GM18867 (cell line): ENCODE data around the gene TNS1.
"Not testable (repeated sequence)": the region's sequence is repeated elsewhere in the genome, so short reads cannot be mapped to it uniquely, and the experiment has no call there.

Source experiments
- ATAC-seq: cut with Tn5 transposase; IDR thresholded peaks from one replicate; pipeline ENCODE4 v1.9.1; 2021; ENCODE audit warnings: mild to moderate bottlenecking, moderate library complexity; ENCODE audit not compliant: unreplicated experiment

TNS1 gene

DNA sequence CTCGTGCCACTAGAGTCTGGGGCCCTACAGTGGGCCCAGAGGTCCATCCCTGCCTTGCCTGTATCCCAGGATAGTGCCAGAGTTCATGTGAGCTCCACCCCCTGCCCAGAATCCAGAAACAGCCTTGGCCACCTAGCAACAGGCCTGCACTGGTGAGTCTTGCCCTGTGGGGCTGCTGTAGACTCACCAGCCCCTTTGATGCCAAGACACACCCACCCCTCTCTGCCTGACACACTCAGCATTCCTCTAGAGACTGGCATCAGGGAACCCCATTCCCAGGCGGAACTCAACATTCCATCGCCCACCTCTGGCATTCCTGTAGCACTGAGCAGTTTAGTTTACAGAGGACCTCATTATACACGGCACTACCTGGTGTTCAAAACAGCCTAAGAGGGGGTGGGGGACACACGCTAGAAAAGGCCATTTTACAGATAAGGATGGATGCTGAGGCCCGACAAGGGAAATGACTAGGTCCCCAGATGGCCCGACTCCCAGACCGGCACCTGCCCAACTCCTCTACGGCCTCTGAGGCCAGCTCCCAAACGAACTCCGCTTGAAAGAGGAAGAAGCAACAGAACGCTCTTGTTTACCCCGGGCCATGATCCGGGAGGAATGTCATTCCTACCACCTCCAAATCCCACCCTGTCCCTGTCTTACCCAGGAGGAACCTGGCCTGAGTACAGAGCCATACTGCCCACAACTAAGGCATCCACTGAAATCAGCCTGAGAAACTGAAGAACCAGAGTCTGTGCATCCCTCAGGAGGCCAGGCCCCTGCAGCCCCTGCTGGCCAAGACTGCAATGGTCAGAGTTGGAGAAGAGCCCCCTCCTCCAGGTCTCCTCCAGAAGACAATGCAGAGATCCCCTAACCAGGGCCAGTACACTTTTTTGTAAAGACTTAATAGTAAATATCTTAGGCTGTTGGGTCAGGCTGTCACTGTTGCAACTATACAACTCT lies 180.2 kb downstream of the TNS1 start:
- ATAC-seq, result no peak

DNA sequence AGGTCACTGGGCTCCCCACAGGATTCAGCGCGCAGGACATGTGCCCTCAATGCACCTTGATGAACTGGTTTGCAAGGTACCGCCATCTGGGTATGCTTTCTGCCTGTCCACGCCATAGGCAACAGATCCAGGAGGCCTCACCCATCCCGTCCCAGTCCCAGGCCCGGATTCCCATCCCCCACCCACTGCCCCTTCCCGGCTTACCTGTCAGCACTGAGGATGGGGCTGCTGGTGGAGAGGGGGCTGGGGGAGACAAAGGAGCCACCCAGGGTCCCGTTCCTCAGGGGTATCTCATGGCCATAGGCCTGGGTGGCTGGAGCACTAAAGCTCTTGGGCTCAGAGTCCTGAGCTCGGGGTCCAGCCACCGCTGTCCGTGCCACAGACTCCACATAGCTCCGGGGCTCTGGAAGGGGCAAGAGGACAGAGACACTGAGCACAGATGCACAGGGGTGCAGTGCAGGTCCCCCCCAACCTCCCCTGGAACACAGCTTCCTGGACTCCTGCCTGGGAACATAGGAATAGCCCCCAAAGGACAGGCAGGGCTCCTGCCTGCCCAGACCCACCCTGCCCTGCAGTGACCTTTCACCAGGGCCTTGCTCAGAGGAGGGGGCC lies 181.2 kb downstream of the TNS1 start:
- ATAC-seq, result no peak

DNA sequence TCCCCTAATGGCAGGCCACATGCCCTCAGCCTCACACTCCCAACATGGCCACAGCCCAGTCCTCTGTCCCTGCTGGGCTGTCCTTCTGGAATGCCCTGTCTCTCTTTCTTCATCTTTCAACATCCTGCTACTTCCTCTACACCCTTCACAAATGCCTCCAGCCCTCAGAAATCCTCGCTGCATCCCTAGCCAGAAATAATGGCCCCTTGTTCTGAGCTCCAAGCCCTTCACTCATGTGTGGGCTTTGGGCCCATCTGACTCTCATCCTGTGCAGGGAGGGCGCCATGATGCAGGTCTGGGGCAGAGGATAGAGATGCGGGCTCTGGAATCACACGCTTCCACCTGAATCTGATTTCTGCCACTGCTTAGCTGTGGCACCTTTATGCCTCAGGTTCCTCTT lies 181.9 kb downstream of the TNS1 start:
- ATAC-seq, result no peak

DNA sequence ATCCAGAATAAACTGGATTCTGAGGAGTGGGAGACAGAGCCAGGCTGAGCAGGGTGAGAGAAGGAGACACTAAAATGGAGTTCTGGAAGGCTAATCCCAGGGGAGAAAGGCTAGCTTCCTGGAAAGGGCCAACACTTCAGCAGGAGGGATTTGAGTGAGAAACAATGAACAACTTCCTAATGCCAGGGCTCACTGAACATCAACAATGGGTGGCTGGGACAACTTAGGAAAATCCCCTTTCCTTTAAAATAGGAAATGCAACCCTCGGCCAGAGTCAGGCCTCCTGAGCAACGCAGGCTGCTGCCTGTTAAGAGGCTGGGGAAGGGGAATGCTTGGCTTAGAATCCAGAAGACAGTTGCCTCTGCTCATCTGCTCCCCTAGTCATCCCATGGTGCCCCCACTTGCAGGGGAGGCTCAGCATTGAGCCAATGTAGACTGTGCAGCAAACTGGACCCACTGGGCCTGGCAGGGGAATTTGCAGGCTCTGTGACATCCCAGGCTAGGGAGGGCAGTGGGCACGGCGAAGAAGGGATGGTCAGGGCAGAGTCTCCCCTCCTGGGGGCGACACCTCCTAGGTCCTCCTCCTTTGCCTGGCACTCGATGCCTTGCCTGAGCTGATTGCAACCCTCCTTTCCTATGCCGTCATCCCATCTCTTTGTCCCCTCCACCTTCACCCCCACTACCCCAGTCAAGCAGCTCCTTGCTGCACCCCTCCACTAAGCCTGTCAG lies 182.5 kb downstream of the TNS1 start:
- no peak for ATAC-seq

DNA sequence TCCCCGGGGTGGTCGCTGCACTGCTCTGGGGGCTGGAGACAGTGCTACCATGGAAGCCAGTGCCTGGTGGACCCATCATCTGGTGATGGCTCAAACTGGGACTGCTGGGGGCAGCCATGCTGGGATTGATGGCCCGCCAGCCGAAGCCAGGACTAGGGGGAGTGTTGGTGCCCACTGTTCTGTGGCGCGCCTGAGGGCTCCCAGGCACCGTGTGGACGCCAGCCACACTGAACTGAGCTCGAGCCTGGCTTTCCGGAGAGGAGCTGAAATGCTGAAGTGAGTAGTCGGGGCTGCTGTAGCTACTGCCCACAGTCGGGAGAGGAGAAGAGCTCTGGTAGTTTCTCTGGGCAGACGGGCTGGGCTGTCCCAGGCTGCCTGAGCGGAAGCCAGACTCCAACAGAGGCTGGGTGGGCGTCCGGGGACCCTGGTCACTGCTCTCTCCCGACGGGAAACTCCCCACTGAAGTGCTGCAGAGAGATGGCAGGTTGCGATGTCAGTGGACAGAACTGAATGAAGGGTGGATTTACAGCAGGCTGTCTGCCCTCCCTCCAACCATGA lies 184.4 kb downstream of the TNS1 start:
- ATAC-seq, result no peak

DNA sequence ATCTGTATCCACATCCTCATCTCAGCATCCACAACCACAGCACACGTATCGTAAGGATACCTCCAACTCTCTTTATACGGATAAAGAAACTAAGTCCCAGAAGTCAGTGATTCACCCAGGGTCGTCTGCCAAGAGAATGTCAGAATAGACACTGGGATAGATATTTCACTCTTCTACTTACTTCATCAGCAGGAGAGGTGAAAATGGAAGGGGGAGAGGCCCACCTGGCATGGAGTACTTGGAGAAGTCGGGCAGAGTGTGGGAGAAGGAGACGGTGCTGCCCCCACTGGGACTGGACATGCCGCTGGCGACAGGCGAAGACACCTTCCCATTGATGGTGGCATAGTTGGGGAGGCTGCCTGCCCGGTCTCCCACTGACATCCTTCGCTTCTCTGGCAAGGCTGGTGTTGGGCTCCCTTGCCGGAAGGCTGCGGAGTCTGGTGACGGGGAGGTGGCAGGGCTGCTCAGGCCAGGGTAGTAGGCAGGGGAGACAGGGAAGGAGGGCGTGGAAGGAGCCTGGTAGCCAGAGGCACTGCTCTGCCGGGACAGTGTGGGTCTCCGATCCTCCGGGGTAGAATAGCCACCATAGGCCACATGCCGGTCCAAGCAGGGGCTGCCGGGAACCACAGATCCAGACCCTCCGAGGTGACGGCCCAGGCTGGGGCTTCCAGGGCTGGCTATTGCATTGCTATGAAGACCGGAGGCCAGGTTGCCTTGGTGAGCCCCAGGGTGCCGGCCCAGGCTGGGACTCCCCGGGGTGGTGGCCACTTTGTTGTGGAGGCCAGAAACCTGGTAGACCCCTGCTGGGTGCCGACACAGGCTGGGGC lies 185.1 kb downstream of the TNS1 start:
- ATAC-seq, result no peak

DNA sequence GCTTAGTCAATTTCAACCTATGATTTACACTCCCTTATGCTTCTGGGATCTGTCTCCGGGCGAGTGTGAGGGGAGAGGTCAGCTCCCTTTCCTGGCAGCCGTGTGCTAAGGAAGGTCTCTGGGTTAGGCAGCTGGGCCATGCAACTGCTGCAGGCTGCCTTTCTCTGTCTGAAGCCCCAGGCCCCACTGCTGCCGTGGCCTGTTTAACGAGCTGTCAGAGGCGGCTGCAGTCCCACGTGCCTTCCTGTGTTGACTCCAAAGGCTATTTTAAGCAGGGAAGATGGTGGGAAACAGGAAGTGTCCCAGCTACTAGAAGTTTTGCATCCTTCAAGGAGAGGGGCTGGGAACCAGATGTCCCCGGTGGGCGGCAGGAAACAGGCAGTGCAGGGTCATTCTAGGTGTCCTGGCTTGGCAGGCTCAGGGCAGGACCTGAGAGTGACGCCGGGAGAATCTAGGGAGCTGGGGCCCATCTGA lies 186.4 kb downstream of the TNS1 start:
- ATAC-seq, result no peak

DNA sequence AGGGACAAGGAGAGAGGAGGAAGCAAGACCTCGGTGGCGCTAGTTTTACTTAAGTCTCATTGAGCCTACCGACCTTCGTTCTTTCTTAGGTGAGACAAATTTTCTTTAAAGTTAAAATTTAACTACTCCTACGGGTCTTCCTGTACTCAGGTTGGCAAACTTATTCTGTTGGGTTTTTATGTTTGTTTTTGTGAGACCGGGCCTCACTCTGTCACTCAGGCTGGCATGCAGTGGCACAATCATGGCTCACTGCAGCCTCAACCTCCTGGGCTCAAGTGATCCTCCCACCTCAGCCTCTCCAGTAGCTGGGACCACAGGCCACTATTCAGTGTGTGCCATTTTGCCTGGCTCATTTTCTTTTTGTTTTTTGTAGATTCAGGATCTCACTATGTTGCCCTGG lies 189.0 kb downstream of the TNS1 start:
- ATAC-seq, result no peak

DNA sequence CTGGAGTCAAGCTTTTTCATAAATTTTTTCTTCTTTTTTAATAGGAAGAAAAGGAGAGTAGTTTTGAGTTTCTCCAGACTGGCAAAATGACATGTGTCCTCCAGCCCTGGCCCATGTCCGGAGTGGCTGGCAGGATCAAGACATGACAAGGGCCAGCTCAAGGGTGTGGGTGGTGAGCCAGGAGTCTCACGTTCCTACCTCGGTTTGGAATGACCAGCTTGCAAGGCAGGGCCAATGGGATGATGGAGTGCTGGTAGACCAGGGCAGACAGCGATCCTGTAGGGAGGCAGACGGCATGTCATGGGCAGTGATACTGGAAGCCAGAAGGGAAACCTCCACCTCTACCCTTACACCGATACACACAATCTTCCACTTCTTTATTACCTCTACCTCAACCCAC lies 190.6 kb downstream of the TNS1 start:
- ATAC-seq, result no peak

DNA sequence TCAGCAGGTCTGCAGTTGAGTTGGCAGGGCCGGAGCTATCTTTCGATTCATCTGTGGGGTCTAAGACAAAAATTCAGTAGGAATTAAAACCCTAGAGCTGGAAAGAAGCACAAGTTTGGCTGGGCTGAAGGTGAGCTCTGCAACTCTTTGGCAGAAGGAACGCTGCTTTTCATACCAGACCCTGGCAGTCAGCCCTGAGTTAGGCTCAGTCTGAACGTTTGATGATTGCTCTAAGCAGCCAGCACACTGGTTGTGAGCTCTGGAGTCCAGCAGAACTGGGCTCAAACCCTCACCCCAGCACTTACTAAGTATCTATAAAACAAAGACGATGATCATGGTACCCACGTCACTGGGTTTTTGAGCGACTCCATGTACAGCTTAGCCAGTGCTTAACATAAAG lies 192.5 kb downstream of the TNS1 start:
- no peak for ATAC-seq

DNA sequence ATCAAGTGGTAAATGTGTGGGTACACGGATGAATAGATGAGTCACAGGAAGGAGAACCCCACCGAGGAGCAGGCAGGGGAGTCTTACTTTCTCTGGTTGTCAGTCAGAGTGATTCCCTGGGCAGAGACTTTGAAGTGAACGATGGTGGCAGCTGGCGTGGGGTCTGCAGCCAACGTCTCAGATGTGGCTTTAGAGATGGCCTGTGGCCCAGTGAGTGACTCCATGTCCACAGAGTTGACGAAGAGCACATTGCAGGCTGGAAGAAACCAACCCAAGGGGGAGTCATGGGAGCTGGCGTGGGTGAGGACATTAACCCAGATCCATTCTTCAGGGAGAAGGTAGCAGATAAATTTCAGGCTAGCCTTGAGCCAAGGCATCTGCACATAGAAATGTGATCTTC lies 193.1 kb downstream of the TNS1 start:
- no peak for ATAC-seq

DNA sequence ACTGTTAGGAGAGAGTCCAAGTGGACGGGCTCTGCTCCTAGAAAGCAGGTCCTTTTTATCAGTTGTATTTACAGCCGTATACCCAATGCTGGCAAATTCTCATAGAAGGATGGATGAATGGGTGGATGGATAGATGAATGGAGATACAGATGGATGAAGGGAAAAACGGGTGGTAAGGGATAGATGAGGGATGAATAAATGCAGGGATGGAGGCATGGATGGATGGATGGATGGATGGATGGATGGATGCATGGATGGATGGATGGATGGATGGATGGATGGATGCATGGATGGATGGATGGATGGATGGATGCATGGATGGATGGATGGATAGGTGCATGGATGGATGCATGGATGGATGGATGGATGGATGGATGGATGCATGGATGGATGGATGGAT lies 193.8 kb downstream of the TNS1 start:
- not testable (repeated sequence) for ATAC-seq

DNA sequence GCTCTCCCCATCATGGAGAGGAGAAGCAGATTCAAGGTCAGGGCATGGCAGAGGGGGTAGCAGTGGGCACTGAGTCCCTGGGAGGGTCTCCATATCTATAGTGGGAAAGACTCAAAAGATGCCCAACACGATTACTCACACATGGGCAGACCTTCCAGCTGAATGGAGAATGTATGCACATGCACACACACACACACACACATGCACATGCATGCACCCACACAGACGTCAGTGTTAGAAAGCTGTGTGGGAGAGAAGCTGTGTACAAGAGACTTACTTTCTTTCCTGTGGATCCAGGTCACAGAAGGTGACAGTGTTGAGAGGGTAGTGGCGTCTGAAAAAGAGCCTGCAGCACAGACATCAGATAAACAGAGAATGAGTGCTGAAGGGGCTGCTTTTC lies 194.5 kb downstream of the TNS1 start:
- no peak for ATAC-seq

DNA sequence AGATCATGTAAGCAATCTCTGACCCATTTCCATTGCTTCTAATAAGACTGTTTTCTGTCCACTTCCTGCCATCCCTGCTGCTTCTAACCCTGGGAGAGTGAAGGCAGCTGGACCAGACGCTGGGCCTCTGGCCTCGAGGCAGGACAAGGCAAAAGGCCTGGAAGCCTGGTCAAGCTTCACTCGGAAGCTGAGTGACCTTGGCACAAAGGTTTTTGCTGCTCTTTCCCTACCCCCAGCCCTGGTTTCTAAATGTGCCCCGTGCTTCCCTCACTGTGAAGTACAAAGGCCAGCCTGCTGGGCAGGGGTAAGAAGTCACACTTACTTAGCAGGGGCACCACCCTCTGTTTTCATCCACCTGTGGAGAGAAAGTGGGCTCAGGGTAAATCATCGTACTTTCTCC lies 195.0 kb downstream of the TNS1 start:
- ATAC-seq, result no peak

DNA sequence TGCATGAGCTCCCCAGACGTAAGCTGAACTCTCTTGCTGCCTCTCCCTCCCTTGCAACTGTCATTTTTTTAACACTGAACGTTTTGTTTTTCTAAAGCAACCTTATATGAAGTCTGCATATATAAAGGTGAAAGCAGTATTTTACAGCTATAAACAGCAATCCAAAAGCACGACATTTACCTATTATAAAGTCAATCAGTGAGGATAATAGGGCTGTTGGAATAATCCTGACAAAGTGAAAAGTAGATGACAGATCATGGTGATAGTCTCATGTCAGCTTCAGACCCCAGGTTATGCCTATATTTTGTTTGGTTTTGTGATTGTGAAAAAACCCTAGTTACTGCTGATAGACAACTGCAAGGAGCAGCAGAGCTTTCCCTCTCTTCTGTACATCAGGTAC lies 195.8 kb downstream of the TNS1 start:
- ATAC-seq, result no peak

DNA sequence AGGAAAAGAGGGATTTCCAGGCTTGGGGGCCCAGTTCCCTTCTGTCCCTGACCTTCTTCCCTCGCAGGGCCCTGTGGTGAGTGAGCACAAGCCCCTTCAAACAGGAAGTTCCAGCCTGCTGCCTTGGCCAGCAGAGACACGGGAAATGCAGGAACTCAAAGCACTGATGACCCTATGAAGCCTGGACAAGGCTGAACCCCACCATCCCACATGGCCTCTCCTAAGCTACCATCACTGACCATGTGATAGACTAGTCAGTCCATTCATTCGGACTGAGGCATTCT lies 196.4 kb downstream of the TNS1 start:
- ATAC-seq, result no peak

DNA sequence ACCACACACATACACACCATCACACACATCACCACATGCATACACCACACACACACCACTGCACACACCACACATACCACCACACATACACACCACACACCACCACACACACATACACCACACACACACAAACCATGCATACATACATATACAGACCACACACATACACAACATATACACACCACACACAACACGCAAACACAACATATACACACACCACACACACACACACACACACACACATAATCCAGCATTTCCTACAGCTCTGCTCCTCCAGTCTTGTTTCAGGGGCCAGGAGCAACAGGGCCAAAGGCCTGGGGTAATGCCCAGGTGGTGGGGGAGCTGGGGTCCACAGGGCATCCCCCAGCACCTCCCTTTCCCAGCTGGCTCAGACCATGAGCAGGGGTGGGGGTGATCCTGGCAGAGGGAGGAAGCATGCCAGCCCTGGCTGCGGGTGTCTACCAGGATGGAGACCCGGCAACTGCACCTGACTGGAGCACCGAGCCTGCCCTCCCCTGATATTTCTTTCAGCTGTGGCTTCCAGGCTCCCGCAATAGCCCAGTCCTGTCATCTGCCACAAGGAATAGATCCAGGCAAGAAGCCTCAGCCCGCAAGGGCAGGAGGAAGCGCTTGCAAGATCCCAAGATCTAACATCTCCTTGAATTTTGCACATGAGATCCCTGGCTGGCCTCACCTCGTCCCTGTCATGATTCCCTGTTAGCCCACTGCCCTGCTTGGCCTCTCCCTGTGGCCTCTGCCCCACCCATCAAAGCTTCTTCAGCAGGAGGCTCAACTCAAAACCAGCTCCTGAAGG lies 196.9 kb downstream of the TNS1 start:
- ATAC-seq, result no peak

DNA sequence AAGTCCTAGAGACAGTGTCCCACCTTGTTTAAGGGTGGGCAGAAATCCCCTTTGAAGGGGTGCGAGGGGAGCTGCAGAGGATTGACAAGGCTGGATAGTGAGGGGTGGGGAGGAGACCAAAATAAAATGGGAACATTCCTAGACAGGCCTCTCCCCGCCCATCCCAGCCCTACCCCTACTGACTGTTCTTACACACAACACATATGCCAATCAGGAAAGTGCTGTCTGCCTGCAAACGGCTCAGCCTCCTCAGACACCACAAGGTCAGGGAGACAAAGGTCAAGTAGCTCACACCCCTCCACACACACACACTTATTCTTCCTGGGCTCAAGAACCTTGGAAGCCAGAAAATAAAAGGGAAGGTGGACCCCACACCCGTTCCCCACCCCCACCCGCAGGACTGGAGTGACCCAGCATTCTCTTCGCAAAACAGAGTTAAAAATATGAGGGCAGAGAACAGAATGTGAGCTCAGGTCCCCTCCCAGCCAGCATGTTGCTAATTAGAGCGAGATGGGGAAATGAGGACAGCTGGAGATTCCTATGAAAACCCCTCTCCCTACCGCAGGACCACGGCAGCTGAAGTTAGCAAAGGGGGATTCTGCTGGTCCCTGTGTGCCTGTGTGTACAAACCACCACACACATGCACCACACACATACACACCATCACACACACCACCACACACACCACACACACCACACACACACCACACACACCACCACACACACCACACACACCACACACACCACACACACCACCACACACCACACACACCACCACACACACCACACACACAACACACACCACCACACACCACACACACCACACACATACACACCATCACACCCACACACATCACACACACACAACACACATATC lies 197.8 kb downstream of the TNS1 start:
- ATAC-seq, result no peak

DNA sequence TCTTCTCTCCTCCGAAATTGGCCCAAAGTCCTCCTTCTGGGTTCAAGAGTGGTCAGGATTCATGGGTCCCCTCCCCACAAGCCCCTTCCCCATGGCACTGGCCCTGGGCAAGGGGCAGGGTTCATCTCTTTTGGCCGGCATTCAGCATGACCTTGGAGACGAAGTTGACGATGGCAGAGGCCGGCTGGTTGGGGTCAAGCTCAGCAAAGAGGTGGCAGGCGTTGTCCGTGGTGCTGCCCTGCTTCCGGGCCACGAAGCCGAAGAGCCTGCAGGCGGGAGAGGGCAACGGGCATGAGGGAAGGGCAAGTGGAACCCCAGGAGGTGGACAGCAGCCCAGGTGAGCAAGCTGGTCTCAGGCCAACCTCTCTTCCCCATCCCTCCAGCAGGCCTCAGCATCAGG lies 198.5 kb downstream of the TNS1 start:
- ATAC-seq, result no peak
